Effector CD4-positive, alpha-beta T cell (primary cell): ENCODE measurements around the gene KTI12.
"Not testable (repeated sequence)": the region's sequence is repeated elsewhere in the genome, so short reads cannot be mapped to it uniquely, and the experiment has no call there.

ENCODE experiments used
- DNase-seq: peaks from one replicate; pipeline ENCODE4 v3.0.0-alpha.2; 2020
- total RNA-seq: gene quantifications from one replicate; lab custom pipeline; 2026; lab: John Stamatoyannopoulos, UW

Gene KTI12, protein sequence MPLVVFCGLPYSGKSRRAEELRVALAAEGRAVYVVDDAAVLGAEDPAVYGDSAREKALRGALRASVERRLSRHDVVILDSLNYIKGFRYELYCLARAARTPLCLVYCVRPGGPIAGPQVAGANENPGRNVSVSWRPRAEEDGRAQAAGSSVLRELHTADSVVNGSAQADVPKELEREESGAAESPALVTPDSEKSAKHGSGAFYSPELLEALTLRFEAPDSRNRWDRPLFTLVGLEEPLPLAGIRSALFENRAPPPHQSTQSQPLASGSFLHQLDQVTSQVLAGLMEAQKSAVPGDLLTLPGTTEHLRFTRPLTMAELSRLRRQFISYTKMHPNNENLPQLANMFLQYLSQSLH
- 11.4 reads per million, percentile 34 among the genes with 10 or more reads in this experiment for total RNA-seq

DNA sequence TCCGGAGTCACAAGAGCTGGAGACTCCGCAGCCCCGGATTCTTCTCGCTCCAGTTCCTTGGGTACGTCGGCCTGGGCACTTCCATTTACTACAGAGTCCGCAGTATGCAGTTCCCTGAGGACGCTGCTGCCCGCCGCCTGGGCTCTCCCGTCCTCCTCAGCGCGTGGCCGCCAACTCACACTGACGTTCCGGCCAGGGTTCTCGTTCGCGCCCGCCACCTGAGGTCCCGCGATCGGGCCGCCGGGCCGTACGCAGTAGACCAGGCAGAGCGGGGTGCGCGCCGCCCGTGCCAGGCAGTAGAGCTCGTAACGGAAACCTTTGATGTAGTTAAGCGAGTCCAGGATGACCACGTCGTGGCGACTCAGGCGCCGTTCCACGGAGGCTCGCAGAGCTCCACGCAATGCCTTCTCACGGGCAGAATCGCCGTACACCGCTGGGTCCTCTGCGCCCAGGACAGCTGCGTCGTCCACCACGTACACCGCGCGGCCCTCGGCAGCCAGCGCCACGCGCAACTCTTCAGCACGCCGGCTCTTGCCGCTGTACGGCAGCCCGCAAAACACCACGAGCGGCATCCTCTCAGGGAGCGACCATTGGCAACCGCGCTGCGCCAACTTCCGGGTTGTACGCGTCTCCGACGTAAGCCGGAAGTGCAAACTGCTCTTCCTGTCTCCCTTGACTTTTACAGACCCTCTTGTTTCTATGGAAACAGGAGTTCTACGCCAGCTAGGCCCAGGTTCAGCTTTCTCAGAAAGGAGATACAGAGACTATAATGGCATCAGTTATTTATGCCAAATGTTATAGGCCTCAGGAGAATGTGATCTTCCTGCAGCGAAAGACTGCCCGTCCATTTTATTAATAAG lies at the start of gene KTI12:
Gene KTI12, minus strand, starts transcription at position 621 of the 860 bp plus-strand sequence. Its CDS starts 49 bp downstream, at position 572.
- peak; percentile 86 for DNase-seq

DNA sequence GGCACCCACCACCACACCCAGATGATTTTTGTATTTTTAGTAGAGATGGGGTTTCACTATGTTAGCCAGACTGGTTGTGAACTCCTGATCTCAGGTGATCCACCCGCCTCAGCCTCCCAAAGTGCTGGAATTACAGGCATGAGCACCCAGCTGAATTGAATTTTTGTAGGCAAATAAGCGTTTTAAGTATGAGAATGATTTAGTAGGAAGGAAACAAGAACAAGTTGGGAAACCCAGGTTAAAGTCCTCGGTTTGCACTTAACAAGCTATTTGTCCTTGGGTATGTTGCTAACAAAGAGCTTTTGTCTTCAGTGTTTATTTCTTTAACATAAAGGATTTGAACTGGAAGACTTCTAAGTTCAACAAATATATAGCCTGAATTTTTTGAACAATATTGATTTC lies 46.4 kb upstream of the KTI12 start:
- no peak for DNase-seq

DNA sequence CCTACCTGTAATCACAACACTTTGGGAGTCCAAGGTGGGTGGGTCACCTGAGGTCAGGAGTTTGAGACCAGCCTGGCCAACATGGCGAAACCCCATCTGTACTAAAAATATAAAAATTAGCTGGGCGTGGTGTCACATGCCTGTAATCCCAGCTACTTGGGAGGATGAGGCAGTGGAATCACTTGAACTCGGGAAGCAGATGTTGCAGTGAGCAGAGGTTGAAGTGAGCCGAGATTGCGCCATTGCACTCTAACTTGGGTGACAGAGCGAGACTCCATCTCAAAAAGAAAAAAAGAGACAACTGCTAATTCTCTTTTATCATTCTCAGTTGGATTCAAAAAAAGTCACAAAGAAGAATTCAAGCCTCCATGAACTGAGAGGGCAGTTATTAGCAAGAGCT lies 43.7 kb upstream of the KTI12 start:
- not testable (repeated sequence) for DNase-seq

DNA sequence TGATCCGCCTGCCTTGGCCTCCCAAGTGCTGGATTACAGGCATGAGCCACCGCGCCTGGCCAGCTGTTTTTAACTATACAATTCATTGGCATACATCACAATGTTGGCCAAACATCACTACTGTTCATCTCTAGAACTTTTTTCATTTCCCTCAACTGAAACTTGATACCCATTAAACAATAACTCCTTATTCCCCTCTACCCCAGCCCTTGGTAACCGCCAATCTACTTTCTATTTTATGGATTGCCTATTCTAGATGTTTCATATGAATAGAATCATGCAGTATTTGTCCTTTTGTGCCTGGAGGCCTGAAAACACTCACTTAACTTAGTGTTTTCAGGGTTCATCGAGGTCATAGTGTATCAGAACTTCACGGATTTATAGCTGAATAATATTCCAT lies 38.7 kb upstream of the KTI12 start:
- no peak for DNase-seq

DNA sequence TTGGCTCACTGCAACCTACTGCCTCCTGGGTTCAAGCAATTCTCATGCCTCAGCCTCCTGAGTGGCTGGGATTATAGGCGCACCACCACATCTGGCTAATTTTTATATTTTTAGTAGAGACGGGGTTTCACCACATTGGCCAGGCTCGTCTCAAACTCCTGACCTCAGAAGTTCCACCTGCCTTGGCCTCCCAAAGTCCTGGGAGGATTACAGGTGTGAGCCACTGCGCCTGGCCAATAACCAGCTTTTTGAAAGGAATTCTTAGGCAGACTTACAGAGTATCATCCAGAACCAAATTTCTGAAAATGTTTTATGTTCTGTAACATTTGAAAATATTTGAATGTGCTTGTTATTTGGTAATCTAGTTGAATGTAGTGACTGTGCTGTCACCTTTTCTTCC lies 37.1 kb upstream of the KTI12 start:
- DNase-seq, result no peak

DNA sequence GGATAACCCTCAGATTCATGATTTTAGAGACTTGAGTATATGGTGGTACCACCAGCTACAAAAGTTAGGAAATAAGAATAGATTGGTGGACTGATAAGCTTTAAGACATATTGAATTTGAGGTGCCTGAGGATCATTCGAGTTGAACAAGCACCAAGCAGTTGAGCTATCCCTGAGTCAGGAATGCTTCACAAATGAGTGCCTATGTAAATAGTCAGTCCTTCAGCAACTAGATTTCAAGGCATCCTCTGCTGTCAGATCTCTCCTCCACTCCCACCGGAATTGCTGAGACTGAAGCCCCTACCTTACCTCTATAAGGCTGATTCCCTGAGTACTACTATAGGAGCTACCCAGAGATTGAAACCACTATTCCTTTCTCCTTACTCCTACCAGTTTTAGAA lies 29.6 kb upstream of the KTI12 start:
- no peak for DNase-seq

DNA sequence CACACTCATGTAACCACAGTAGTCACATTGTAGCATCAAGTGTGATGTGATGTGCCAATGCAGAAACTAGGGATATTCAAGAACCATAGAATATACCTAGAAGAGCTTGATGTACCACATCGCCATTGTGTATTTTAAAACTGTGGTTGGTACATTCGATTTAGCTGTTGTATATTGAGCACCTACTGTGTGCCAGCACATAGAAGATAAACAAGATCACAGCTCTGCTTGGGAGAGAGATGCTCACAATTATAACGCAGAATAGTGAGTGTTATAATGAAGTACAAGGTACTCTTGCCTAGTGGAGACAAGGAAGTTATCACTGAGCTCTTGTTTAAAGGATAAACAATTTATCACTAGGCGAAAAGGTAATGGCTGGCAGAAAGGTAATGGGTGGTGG lies 27.2 kb upstream of the KTI12 start:
- no peak for DNase-seq

DNA sequence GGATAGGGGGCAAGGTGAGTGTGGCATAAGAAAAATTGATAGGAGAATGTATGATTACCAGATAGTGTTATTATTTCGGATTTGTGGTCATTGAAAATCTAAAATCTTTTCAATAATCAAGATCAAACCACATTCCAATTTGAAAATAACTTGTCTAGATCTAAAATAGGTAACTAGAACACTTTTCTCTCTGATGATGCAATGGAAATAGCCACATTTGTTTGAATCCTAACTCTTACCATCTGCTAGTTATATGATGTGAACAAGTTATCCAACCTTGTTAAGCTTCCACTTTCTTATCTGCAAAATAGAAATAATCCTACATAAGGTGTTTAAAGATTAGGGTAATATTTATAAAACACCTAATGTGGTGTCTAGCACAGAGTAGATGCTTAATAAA lies 26.3 kb upstream of the KTI12 start:
- no peak for DNase-seq

DNA sequence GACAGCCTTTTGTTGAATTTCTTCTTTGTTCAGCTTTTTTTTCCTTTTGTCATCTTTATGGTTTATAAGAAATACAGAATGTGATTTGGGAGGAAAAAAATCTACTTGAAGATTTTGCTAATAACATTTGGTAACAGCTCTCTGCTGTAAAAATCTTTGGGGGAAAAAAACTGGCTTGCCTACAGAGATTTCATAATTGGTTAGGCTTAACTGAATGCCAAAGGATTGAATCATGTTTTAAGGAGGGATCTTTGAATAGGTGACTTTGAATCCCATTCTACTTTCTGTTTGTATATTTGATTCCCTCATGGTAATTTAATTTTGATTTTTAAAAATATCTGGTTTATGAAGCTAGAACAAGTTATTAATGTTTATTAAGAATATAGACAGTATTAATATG lies 25.7 kb upstream of the KTI12 start:
- no peak for DNase-seq

DNA sequence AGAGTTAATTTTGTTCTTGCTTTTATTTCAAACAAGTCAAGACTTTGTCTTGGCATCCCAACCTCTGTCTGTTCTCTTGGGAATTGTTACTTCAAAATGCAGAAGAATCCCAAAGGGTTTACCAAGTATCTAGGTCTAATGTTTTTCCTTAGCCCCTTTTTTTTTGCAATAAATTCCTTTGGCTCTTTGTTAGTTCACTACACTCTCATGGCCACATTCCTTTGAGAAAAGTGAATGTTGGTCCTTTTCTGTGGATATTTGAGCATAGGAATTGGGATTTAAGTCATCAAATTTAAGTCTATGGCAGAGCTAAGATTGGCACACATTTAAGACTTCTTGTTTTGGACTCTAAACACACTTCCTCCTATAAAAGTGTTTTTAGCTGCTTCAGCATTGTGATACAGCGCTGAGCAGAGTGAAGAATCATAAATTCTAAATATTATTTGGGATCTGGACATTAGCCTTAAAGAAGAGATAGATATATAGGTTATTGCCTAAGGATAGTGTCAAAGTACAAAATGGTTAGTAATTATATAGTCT lies 24.3 kb upstream of the KTI12 start:
- DNase-seq, result no peak

DNA sequence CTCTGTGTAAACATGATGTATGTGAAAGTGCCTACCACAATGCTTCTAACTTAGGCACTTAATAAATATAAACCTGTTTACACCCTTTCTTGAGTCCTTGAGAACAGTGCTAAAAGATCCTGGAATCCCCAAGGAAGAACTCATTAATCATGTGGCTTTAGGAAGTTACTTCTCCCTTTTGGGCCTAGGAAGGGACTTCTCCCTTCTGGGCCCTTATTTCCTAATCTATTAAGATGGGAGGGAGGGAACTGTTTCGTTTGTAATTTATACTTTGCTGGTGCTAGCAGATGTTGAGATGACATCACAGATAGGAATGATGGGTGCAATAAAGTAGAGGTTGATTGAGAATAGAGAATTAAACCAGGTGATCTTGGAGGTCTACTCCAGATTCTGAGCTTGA lies 23.6 kb upstream of the KTI12 start:
- no peak for DNase-seq

DNA sequence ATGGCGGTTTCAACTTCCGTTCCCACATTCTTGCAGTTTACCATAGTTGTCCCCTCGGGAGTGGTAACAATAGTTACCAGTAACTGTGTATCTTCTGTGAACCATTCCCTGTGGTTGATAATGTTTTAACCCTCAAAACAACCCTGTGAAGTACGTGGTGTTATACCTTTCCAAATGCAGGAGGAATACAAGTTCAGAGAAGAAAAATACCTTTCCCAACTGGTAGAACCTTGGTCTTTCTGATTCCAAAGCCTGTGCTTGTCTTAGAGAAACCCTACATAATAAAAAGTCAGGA lies 23.3 kb upstream of the KTI12 start:
- no peak for DNase-seq

DNA sequence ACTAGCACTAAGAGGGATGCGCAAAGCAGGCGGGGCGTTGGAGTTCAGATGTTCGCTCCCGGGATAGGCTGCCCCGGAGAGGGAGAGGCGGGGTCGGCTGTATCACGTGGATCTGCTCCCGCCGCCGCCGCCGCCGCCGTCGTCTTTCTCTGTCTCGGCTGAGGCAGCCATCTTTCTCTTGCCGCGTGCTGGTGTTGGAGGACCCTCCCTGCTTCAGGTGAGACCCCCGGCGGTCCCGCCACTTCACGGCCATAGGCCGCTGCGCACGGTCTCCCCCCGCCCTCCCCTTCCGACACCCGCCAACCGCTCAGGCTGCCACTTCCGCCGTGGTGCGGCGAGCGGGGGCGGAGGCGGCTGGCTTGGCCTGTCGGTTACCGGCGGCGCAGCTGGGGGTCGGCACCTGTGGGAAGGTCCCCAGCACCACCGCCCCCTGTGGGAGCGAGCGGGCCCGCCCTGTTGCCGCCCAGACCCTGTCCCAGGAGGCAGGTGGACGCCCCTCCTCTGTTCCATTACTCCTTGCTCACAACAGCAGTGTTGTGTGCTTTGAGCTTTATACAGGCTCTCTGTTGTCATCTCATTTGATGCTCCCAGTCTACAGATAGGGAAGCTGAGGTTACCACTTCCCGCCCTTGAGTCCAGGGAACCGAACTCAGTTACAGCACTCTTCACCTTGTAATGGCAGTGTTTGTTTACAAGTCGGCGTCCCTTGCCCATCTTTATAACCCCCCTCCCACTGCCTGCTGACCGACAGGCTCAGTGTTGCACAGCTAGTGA lies 22.7 kb upstream of the KTI12 start, which contains the start of gene BTF3L4:
Gene BTF3L4, plus strand, starts transcription at position 133 of the 774 bp plus-strand sequence. CDS start 3,553 bp downstream, outside the sequence.
- DNase-seq, result peak; percentile 91

DNA sequence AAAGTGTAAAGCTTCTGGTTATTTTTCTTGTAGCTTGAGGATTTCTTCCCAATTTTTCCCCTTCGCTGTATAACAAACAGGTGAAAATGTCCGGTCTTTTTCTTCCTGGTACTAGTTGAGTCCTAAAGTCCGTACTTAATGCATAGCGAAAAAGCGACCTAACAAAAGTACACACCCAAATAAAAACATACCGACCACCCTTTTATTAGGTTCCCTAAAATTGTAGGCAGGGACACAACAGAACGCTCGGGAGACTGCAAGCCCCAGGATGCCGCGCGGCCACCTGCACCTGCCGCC lies 22.2 kb upstream of the KTI12 start:
- no peak for DNase-seq

DNA sequence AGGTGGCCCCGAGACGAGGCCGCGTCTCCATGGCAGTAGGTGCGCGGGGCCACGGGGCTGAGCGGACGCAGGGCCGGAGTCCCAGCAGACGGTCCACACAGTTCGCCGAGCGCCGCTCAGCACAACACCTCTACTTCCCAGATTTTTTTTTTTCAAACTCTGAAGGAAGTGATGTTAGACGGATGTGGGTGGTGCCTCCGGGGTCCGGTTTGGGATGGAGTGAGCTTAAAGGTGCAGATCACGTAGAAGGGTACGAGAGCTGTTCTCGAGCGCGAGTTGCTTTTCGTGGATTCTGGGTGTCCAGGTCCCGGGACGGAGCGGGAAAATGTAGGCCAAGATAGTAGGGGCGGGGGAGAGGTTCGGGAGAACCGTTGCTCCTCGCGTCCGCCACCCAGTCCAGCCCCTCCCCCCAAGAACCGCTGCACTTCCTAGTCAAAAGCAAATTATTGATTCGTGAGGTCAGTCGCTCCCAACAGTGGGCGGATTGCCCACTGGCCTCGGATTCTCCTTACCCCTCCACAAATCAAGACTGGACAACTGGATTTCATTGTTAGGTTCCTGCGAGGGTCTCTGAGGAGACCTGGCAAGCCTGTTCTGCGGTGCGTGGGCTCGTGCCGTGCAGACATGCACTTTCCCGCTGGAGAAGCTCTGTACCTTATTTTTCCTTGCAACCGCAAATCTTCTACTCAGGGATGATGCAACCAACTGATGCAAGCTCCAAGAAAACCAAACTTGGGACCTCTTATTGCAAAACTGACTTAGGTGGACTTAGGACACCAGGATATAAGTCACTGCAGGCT lies 21.7 kb upstream of the KTI12 start, which contains the start of gene TXNDC12:
Gene TXNDC12, minus strand, starts transcription at position 126 of the 800 bp plus-strand sequence. Its CDS starts 95 bp downstream, at position 31.
- DNase-seq, result peak; percentile 54

DNA sequence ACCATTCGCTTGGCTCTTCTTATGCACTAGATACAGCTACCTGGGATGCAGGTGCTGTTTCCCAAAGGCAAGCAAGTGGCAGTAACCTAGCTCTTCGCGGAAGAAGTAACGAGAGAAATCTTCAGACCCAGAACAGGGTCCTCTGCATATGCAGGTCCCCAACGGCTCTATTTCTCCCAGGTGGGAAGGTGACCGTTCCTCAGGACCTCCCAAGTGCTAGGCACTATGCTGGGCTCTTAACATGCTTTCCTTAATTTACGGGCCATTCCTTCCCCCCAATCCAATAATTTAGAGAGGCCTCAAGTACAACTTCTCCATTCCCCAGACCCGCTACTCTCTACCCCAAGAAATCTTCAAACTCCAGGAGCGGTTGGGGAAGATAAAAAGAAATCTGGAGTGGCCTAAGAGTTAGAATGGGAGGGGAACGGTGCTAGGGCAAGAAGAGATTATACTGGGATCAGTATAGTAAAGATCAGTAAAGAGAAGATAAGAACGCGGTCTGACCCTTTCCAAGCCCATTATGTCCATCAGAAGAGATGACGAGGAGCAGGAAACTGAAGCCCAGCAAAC lies 21.0 kb upstream of the KTI12 start:
- DNase-seq, result no peak

DNA sequence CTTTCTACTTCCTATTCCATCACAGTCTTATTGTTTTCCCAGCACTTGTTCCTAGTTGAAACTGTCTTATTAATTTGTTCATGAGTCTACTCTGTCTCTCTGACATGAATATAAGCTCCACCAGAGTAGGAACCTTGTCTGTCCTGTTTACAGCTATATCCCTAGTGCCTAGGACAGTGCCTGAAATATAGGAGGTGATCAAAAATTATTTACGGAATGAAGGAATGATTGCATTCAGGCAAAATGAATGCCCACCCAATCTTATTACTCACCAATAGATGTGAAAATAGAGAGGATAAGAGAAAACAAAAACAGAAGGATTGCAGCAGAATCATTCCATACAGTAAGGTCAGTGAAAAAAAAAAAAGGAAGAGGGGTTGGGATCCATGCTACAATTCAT lies 20.3 kb upstream of the KTI12 start:
- DNase-seq, result no peak

DNA sequence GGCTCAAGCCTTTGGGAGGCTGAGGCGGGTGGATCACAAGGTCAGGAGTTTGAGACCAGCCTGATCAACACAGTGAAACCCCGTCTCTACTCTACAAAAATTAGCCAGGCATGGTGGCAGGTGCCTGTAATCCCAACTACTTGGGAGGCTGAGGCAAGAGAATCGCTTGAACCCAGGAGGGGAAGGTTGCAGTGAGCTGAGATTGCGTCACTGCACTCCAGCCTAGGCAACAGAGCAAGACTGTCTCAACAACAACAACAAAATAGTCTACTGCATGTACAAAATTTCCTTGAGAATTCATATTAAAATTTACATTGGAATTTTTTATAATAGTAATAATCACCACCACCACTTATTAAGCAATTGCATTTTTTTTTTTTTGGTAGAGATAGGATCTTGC lies 15.7 kb upstream of the KTI12 start:
- DNase-seq, result not testable (repeated sequence)

DNA sequence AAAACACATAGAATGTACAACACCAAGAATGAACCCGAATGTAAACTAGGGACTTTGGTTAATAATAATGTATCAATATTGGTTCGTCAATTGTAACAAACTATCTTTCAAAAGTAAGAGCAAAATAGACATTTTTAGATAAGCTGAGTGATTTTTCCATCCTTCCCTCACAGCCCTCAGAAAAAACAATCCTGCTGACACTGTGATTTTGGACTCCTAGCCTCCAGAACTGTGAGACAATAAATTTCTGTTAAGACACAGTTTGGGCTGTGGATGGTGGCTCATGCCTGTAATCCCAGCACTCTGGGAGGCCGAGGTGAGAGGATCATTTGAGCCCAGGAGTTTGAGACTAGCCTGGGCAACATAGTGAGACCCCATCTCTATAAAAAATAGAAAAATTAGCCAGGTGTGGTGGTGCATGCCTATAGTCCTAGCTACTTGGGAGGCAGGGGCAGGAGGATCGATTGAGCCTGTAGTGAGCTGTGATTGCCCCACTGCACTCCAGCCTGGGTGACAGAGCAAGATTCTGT lies 12.1 kb upstream of the KTI12 start:
- not testable (repeated sequence) for DNase-seq

DNA sequence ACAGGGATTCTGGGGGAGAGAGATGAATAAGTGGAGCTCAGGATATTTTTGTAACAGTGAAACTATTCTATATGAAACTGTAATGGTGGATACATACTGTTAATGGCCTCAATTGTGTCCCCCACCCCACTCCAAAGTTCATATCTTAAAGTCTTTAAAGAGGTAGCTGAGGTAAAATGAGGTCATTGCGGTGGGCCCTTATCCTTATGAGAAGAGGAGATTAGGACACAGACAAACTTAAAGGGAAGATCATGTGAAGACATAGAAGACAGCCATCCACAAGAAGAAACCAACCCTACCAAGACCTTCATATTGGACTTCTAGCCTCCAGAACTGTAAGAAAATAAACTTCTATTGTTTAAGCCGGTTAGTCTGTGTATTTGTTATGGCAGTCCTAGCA lies 11.6 kb upstream of the KTI12 start:
- no peak for DNase-seq

DNA sequence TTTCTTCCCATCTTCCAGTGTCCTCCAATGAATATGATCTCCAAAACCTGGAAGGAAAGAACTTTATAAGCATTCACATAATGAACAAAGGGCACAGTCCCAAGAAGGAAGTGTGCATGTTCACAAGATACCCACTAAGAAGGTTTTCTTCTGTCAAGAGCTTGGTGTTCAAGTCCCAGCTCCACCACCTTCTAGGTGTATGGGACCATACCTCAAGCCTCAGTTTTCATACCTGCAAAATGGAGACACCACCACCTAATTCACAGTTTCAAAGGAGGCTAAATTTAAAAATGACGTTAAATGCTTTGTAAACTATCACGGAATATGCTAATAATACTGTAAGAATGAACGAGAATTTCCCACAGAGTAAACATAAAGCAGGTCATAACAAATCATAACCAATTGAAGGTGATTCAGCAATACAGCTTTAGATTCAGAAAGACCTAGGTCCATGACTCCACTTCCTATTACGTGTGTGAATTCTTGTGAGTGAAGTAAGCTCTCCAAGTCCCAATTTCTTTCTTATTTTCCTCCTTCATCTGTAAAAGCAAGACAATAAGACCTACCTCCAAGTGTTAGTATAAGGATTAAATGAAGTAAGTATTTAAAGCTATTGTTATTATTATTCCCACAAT lies 8.1 kb upstream of the KTI12 start:
- no peak for DNase-seq
